Left lung (tissue), 10 donors: ENCODE measurements around the gene ZBED1. TPM values are rescaled to one million over a fixed set of nuclear protein-coding genes. Genes with fewer than 3 reads are reported as not detected.
"Not testable (repeated sequence)": the region's sequence is repeated elsewhere in the genome, so short reads cannot be mapped to it uniquely, and the experiment has no call there.

ENCODE experiments used
- ATAC-seq: fragments of 200-7000 bp; cut with Tn5 transposase; one replicate; pipeline ENCODE4 v1.9.1; 2020; ENCODE audit warnings: moderate library complexity
- DNase-seq, 4 donors: peaks; one replicate each; pipeline ENCODE4 v3.0.0-alpha.2; 2013 to 2020
- H3K27ac ChIP-seq, 2 donors: fragments of 200-600 bp; sonication (generic) in 1 of 2; one replicate each; pipeline versions ENCODE4 v1.5.0 to v1.8.0; 2020 to 2021
- H3K27me3 ChIP-seq, 2 donors: fragments of 200-600 bp; sonication (generic) in 1 of 2; one replicate each; pipeline versions ENCODE4 v1.5.0 to v1.8.0; 2020 to 2021
- H3K36me3 ChIP-seq, 2 donors: fragments of 200-600 bp; sonication (generic) in 1 of 2; one replicate each; pipeline versions ENCODE4 v1.5.0 to v1.8.0; 2020 to 2021
- H3K4me1 ChIP-seq, 2 donors: fragments of 200-600 bp; one replicate each; pipeline ENCODE4 v1.8.0; 2021
- H3K4me3 ChIP-seq, 2 donors: fragments of 200-600 bp; sonication (generic) in 1 of 2; one replicate each; pipeline versions ENCODE4 v1.5.0 to v1.8.0; 2020 to 2021; ENCODE audit warnings: mild to moderate bottlenecking in 1 of 2
- H3K9me3 ChIP-seq, 2 donors: fragments of 200-600 bp; sonication (generic) in 1 of 2; one replicate each; pipeline versions ENCODE4 v1.5.0 to v1.8.0; 2020 to 2021
- CTCF ChIP-seq, 2 donors: fragments of 200-600 bp; sonication (generic) in 1 of 2; IDR thresholded peaks; one replicate each; pipeline versions ENCODE4 v1.5.0 to v1.8.0; 2021; ENCODE audit warnings: antibody characterized with exemption in 2 of 2
- intact Hi-C, 2 donors: fragments of 100-400 bp; cut with DNase I; formaldehyde crosslinking; loops; one replicate each; pipeline versions ENCODE4 v1.11.2 to v1.14.2; 2022
- polyA plus RNA-seq, 6 donors: library from polyadenylated mRNA; unstranded; fragments of 120-200 nt; gene quantifications; one replicate each; pipeline ENCODE4 v1.2.1, GENCODE V29; 2013; ENCODE audit not compliant: insufficient read length in 6 of 6
- total RNA-seq, 2 donors: library from RNA; stranded (reverse); fragmentation: NEBNext Ultra II Directional; extraction: Animal tissue kit (Norgen Biotek cat#: 25700); gene quantifications; one replicate each; pipeline ENCODE4 v1.2.1, GENCODE V29; 2021
- donor health status: DM: no; HTN: yes; CAD: no.
- donor health status: DM: no; HTN: no; CAD: no.

Gene ZBED1
- total and polyA plus RNA-seq, 8 donors, result 26.1 to 40.2 (median 31.1) TPM

- no peak for TF ChIP-seq CTCF (IDR thresholded peaks at IDR 0.05)
- Histone ChIP-seq H3K27ac (no peak overlapping the region), H3K4me1 (no peaks in the 10 kb centered on the region), H3K9me3 (no peaks in the 10 kb centered on the region), H3K27me3 (no peaks in the 10 kb centered on the region), H3K36me3 (no peaks in the 10 kb centered on the region), H3K4me3 (no peak overlapping the region)
- no peak for DNase-seq
- intact Hi-C loops, result no loop called here
- no peak for ATAC-seq
These were observed 36.1 kb downstream of the ZBED1 start for GRCh38 chrX:2464677-2465166.

- Histone ChIP-seq H3K4me1 (no peaks in the 10 kb centered on the region), H3K27me3 (no peaks in the 10 kb centered on the region), H3K9me3 (no peaks in the 10 kb centered on the region), H3K27ac (no peak overlapping the region), H3K36me3 (no peaks in the 10 kb centered on the region), H3K4me3 (no peak overlapping the region)
- TF ChIP-seq CTCF (IDR thresholded peaks at IDR 0.05), result no peak
- no peak for DNase-seq
- intact Hi-C loops, result no loop called here
- ATAC-seq, result no peak
These were observed 36.7 kb downstream of the ZBED1 start for GRCh38 chrX:2463973-2464676.

- DNase-seq, H3K36me3 ChIP-seq, intact Hi-C loops, H3K4me1 ChIP-seq, H3K27ac ChIP-seq, H3K9me3 ChIP-seq, H3K27me3 ChIP-seq, H3K4me3 ChIP-seq, ATAC-seq: not testable (repeated sequence)
These were observed 37.3 kb downstream of the ZBED1 start for GRCh38 chrX:2463481-2463880.

- H3K27ac ChIP-seq, result no peak overlapping the region
- TF ChIP-seq CTCF (IDR thresholded peaks at IDR 0.05), result no peak
- no peaks in the 10 kb centered on the region for H3K27me3 ChIP-seq
- no peaks in the 10 kb centered on the region for H3K9me3 ChIP-seq
- no peak overlapping the region for H3K4me3 ChIP-seq
- ATAC-seq (no peak), DNase-seq (no peak)
- no peaks in the 10 kb centered on the region for H3K4me1 ChIP-seq
- intact Hi-C loops, result no loop called here
- no peaks in the 10 kb centered on the region for H3K36me3 ChIP-seq
These were observed 38.0 kb downstream of the ZBED1 start for GRCh38 chrX:2462780-2463179.

- H3K27me3 ChIP-seq, result no peaks in the 10 kb centered on the region
- H3K36me3 ChIP-seq, result no peaks in the 10 kb centered on the region
- H3K27ac ChIP-seq, result no peak overlapping the region
- no peaks in the 10 kb centered on the region for H3K9me3 ChIP-seq
- no peak for TF ChIP-seq CTCF (IDR thresholded peaks at IDR 0.05)
- DNase-seq, result no peak
- H3K4me1 ChIP-seq, result no peaks in the 10 kb centered on the region
- no peak overlapping the region for H3K4me3 ChIP-seq
- intact Hi-C loops, result no loop called here
- ATAC-seq, result no peak
These were observed 38.7 kb downstream of the ZBED1 start for GRCh38 chrX:2462074-2462473.

GRCh38 chrX:2461711-2462016, 39.1 kb downstream of the ZBED1 start:
- no peak for DNase-seq
- intact Hi-C loops, result no loop called here
- TF ChIP-seq CTCF (IDR thresholded peaks at IDR 0.05), result no peak

GRCh38 chrX:2460821-2461710, 39.7 kb downstream of the ZBED1 start:
- H3K27me3 ChIP-seq, DNase-seq, H3K9me3 ChIP-seq, ATAC-seq, H3K36me3 ChIP-seq, H3K4me1 ChIP-seq, H3K4me3 ChIP-seq, H3K27ac ChIP-seq, intact Hi-C loops: not testable (repeated sequence)

More at GRCh38 chrX:2461711-2462016, 39.1 kb downstream of the ZBED1 start:
- no peak overlapping the region for H3K27ac ChIP-seq
- H3K4me3 ChIP-seq, result no peak overlapping the region
- no peaks in the 10 kb centered on the region for H3K9me3 ChIP-seq
- H3K4me1 ChIP-seq, result no peaks in the 10 kb centered on the region
- H3K36me3 ChIP-seq, result no peaks in the 10 kb centered on the region
- ATAC-seq, result no peak
- no peaks in the 10 kb centered on the region for H3K27me3 ChIP-seq

- H3K4me1 ChIP-seq, H3K36me3 ChIP-seq, H3K27me3 ChIP-seq, H3K4me3 ChIP-seq, intact Hi-C loops, H3K27ac ChIP-seq, DNase-seq, ATAC-seq, H3K9me3 ChIP-seq: not testable (repeated sequence)
These were observed 40.7 kb downstream of the ZBED1 start for GRCh38 chrX:2460048-2460447.
